Mesenchymal stem cell (in vitro differentiated cells and primary cell): ENCODE data around the gene ITPKB.
"Not testable (repeated sequence)": the region's sequence is repeated elsewhere in the genome, so short reads cannot be mapped to it uniquely, and the experiment has no call there.

Source experiments
- DNase-seq: peaks from one replicate; pipeline ENCODE4 v3.0.0-alpha.2; 2013
- H2AFZ ChIP-seq: one replicate; pipeline ENCODE4 v1.6.1; 2013; ENCODE audit warnings: low read depth, mild to moderate bottlenecking, control low read depth, inconsistent platforms, low read length, moderate library complexity
- H2AK5ac ChIP-seq: 2 replicates; pipeline ENCODE4 v1.6.1; 2013; ENCODE audit warnings: low read length, moderate library complexity, mild to moderate bottlenecking, inconsistent platforms; ENCODE audit not compliant: severe bottlenecking
- H2BK120ac ChIP-seq: one replicate; pipeline ENCODE4 v1.6.1; 2013; ENCODE audit warnings: low read depth, mild to moderate bottlenecking, inconsistent platforms, low read length, moderate library complexity
- H2BK12ac ChIP-seq, 2 experiments: one replicate each; pipeline ENCODE4 v1.6.1; 2013; ENCODE audit warnings: inconsistent platforms in 2 of 2, low read length in 2 of 2, mild to moderate bottlenecking in 2 of 2, moderate library complexity in 2 of 2, control low read depth in 1 of 2
- H2BK15ac ChIP-seq: one replicate; pipeline ENCODE4 v1.6.1; 2013; ENCODE audit warnings: mild to moderate bottlenecking, low read depth, inconsistent platforms; ENCODE audit not compliant: poor library complexity, severe bottlenecking
- H2BK5ac ChIP-seq: 2 replicates; pipeline ENCODE4 v1.6.1; 2013; ENCODE audit warnings: low read depth, mild to moderate bottlenecking, low read length, control low read depth, inconsistent platforms; ENCODE audit not compliant: poor library complexity, severe bottlenecking
- H3K14ac ChIP-seq, 2 experiments: one replicate each; pipeline ENCODE4 v1.6.1; 2013; ENCODE audit warnings: inconsistent platforms in 2 of 2, low read length in 2 of 2, control low read depth in 1 of 2, mild to moderate bottlenecking in 1 of 2, moderate library complexity in 1 of 2
- H3K18ac ChIP-seq, 2 experiments: one replicate each; pipeline ENCODE4 v1.6.1; 2013; ENCODE audit warnings: inconsistent platforms in 2 of 2, low read length in 2 of 2, control low read depth in 1 of 2, low read depth in 1 of 2, mild to moderate bottlenecking in 1 of 2
- H3K23ac ChIP-seq, 2 experiments: one replicate each; pipeline ENCODE4 v1.6.1; 2013; ENCODE audit warnings: inconsistent platforms in 2 of 2, low read length in 2 of 2, mild to moderate bottlenecking in 2 of 2, moderate library complexity in 2 of 2, control low read depth in 1 of 2
- H3K27ac ChIP-seq: 2 replicates; pipeline ENCODE4 v1.5.1; 2013; ENCODE audit warnings: mild to moderate bottlenecking, moderate library complexity, low read length, control low read depth, inconsistent platforms; ENCODE audit not compliant: poor library complexity, severe bottlenecking
- H3K27me3 ChIP-seq, 2 experiments: 2 replicates each; pipeline versions ENCODE4 v1.6.1 to v1.7.0; 2013; ENCODE audit warnings: low read length in 2 of 2, mild to moderate bottlenecking in 2 of 2, moderate library complexity in 2 of 2, control low read depth in 1 of 2, inconsistent platforms in 1 of 2; ENCODE audit not compliant: control insufficient read depth in 1 of 2, insufficient read depth in 1 of 2
- H3K36me3 ChIP-seq, 2 experiments: 2 replicates each; pipeline versions ENCODE4 v1.6.1 to v1.7.0; 2013; ENCODE audit warnings: low read length in 2 of 2, control low read depth in 1 of 2, inconsistent platforms in 1 of 2, low read depth in 1 of 2, mild to moderate bottlenecking in 1 of 2; ENCODE audit not compliant: insufficient read depth in 2 of 2, control insufficient read depth in 1 of 2
- H3K4ac ChIP-seq, 2 experiments: one replicate each; pipeline ENCODE4 v1.6.1; 2013; ENCODE audit warnings: inconsistent platforms in 2 of 2, low read length in 2 of 2, mild to moderate bottlenecking in 2 of 2, moderate library complexity in 2 of 2, control low read depth in 1 of 2, low read depth in 1 of 2
- H3K4me1 ChIP-seq: 2 replicates; pipeline ENCODE4 v1.6.1; 2013; ENCODE audit warnings: low read depth, low read length, control low read depth; ENCODE audit not compliant: control insufficient read depth, insufficient read depth
- H3K4me2 ChIP-seq: 2 replicates; pipeline ENCODE4 v1.6.1; 2013; ENCODE audit warnings: low read length, mild to moderate bottlenecking, inconsistent platforms; ENCODE audit not compliant: poor library complexity, severe bottlenecking
- H3K4me3 ChIP-seq, 2 experiments: 2 replicates each; pipeline versions ENCODE4 v1.5.1 to v1.7.0; 2013; ENCODE audit warnings: low read length in 2 of 2, mild to moderate bottlenecking in 2 of 2, control low read depth in 1 of 2, low read depth in 1 of 2; ENCODE audit not compliant: insufficient read depth in 1 of 2
- H3K79me1 ChIP-seq: replicated peaks from 2 replicates; pipeline ENCODE4 v1.6.1; 2013; ENCODE audit warnings: mild to moderate bottlenecking, control low read depth, low read length, inconsistent platforms; ENCODE audit not compliant: poor library complexity, severe bottlenecking
- H3K9ac ChIP-seq: 2 replicates; pipeline ENCODE4 v1.7.0; 2013; ENCODE audit warnings: mild to moderate bottlenecking, low read length, moderate library complexity
- H3K9me3 ChIP-seq: 2 replicates; pipeline ENCODE4 v1.7.0; 2013; ENCODE audit warnings: mild to moderate bottlenecking, low read length; ENCODE audit not compliant: control insufficient read depth
- H4K8ac ChIP-seq: one replicate; pipeline ENCODE4 v1.6.1; 2013; ENCODE audit warnings: inconsistent platforms, mild to moderate bottlenecking, low read length, moderate library complexity
- H4K91ac ChIP-seq: one replicate; pipeline ENCODE4 v1.6.1; 2013; ENCODE audit warnings: mild to moderate bottlenecking, low read length, inconsistent platforms
- WGBS: methylation state at CpG from one replicate; pipeline ENCODE4 v1.1.7; 2013; ENCODE audit warnings: mixed read lengths; 5-methylcytosine and 5-hydroxymethylcytosine counted together

Gene ITPKB

GRCh38 chr1:226772446-226773139, 33.5 kb upstream of the ITPKB start:
- no peak overlapping the region for H3K4me2 ChIP-seq
- no peak overlapping the region for H3K27ac ChIP-seq
- no peak overlapping the region for H2BK5ac ChIP-seq
- no peak for DNase-seq
- no peak overlapping the region for H3K9ac ChIP-seq
- no peak overlapping the region for H4K8ac ChIP-seq
- no peak overlapping the region for H3K23ac ChIP-seq
- H3K36me3 ChIP-seq, result no peaks in the 10 kb centered on the region
- H3K18ac ChIP-seq, result no peak overlapping the region
- H3K4me1 ChIP-seq, result no peaks in the 10 kb centered on the region
- H4K91ac ChIP-seq, result no peak overlapping the region
- no peak overlapping the region for H2AK5ac ChIP-seq
- H3K14ac ChIP-seq, result no peak overlapping the region
- H2BK120ac ChIP-seq, result no peak overlapping the region
- H3K9me3 ChIP-seq, result no peaks in the 10 kb centered on the region
- WGBS, result 89% methylated on average over 5 of the region's 7 CpGs
- peaks cover 0 to 5% of the 10 kb centered on the region in 2 experiments for H3K27me3 ChIP-seq
- no peak overlapping the region for H3K4ac ChIP-seq
- no peak overlapping the region for H2AFZ ChIP-seq
- H2BK12ac ChIP-seq, result no peak overlapping the region
- H2BK15ac ChIP-seq, result no peak overlapping the region
- H3K4me3 ChIP-seq, result no peak overlapping the region
- no peaks in the 10 kb centered on the region for H3K79me1 ChIP-seq

GRCh38 chr1:226767170-226767569, 28.1 kb upstream of the ITPKB start:
- not testable (repeated sequence) for H3K4ac ChIP-seq, H4K91ac ChIP-seq, H4K8ac ChIP-seq, H2AFZ ChIP-seq, H3K36me3 ChIP-seq, H3K14ac ChIP-seq, H2BK5ac ChIP-seq, H2BK15ac ChIP-seq, H3K18ac ChIP-seq, H3K4me3 ChIP-seq, DNase-seq, H2BK120ac ChIP-seq, H2AK5ac ChIP-seq, H3K4me2 ChIP-seq, H3K23ac ChIP-seq, H2BK12ac ChIP-seq, H3K27ac ChIP-seq, H3K4me1 ChIP-seq, H3K79me1 ChIP-seq, H3K9me3 ChIP-seq, H3K9ac ChIP-seq, H3K27me3 ChIP-seq
- 94% methylated on average over 2 of the region's 3 CpGs for WGBS

GRCh38 chr1:226766565-226766964, 27.5 kb upstream of the ITPKB start:
- H3K27ac ChIP-seq, result no peak overlapping the region

GRCh38 chr1:226764533-226764932, 25.5 kb upstream of the ITPKB start:
- H3K4me2 ChIP-seq, result no peak overlapping the region
- no peaks in the 10 kb centered on the region for H3K27me3 ChIP-seq
- no peak overlapping the region for H2AFZ ChIP-seq
- H2BK5ac ChIP-seq, result no peak overlapping the region
- H2BK120ac ChIP-seq, result no peak overlapping the region
- no peak overlapping the region for H3K4me3 ChIP-seq
- peak overlapping the region in 1 of 2 experiments; percentile 55 for H2BK12ac ChIP-seq
- H3K14ac ChIP-seq, result no peak overlapping the region
- peak; percentile 14 for DNase-seq
- H3K18ac ChIP-seq, result no peak overlapping the region
- H3K4me1 ChIP-seq, result peaks cover 5% of the 10 kb centered on the region
- H3K79me1 ChIP-seq, result no peaks in the 10 kb centered on the region
- no peak overlapping the region for H3K23ac ChIP-seq
- no peak overlapping the region for H4K8ac ChIP-seq
- no peaks in the 10 kb centered on the region for H3K9me3 ChIP-seq
- no peak overlapping the region for H3K27ac ChIP-seq
- H3K9ac ChIP-seq, result no peak overlapping the region
- H4K91ac ChIP-seq, result no peak overlapping the region
- no peak overlapping the region for H2AK5ac ChIP-seq
- no peaks in the 10 kb centered on the region for H3K36me3 ChIP-seq
- 93% methylated on average over 2 of the region's 2 CpGs for WGBS
- no peak overlapping the region for H3K4ac ChIP-seq
- H2BK15ac ChIP-seq, result no peak overlapping the region

More at GRCh38 chr1:226766565-226766964, 27.5 kb upstream of the ITPKB start:
- H2BK5ac ChIP-seq, result no peak overlapping the region
- H3K18ac ChIP-seq, result no peak overlapping the region
- 78% methylated on average over 3 of the region's 3 CpGs for WGBS
- H2BK12ac ChIP-seq, result no peak overlapping the region
- H2BK15ac ChIP-seq, result no peak overlapping the region
- peaks cover 2% of the 10 kb centered on the region for H3K4me1 ChIP-seq
- H3K23ac ChIP-seq, result no peak overlapping the region
- no peak overlapping the region for H3K4me3 ChIP-seq
- H3K14ac ChIP-seq, result no peak overlapping the region
- H3K79me1 ChIP-seq, result no peaks in the 10 kb centered on the region
- H3K4me2 ChIP-seq, result no peak overlapping the region
- H2BK120ac ChIP-seq, result no peak overlapping the region
- H3K9ac ChIP-seq, result no peak overlapping the region
- H2AFZ ChIP-seq, result no peak overlapping the region
- DNase-seq, result no peak
- H3K27me3 ChIP-seq, result no peaks in the 10 kb centered on the region
- H2AK5ac ChIP-seq, result no peak overlapping the region
- no peak overlapping the region for H4K91ac ChIP-seq
- H3K9me3 ChIP-seq, result no peaks in the 10 kb centered on the region
- H3K4ac ChIP-seq, result no peak overlapping the region
- H4K8ac ChIP-seq, result no peak overlapping the region
- no peaks in the 10 kb centered on the region for H3K36me3 ChIP-seq
